HCT116 (cell line): ENCODE results near the gene ABR. TPM values are rescaled to one million over a fixed set of nuclear protein-coding genes. Genes with fewer than 3 reads are reported as not detected.

ENCODE experiments used
- ATAC-seq: fragments of 200-7000 bp; cut with Tn5 transposase; 2 replicates; pipeline ENCODE4 v1.9.1; 2020; ENCODE audit warnings: mild to moderate bottlenecking, moderate library complexity
- BruUV-seq: library from RNA; stranded (reverse); fragments of 400-500 nt; replicated peaks from 2 replicates; lab custom pipeline; 2021; lab: Mats Ljungman, UMichigan
- CTCF ChIA-PET: fragments of 300-600 bp; sonication (Branson Sonifier 250); formaldehyde crosslinking; loops from one replicate; lab custom pipeline; 2021; ENCODE audit warnings: antibody characterized with exemption; lab: Charles Lee
- POLR2A ChIA-PET: fragments of 300-600, 350-600 bp; sonication (Branson Sonifier 250); formaldehyde crosslinking; loops from one replicate; lab custom pipeline; 2021; ENCODE audit warnings: antibody characterized with exemption; lab: Charles Lee
- RAD21 ChIA-PET, 2 experiments: fragments of 300-600 bp; sonication (Branson Sonifier 250); formaldehyde crosslinking; loops; one replicate each; lab custom pipeline; 2023; ENCODE audit warnings: low total read pairs in 2 of 2; ENCODE audit not compliant: uncharacterized antibody in 2 of 2, unreplicated experiment in 2 of 2, low non-redundant PET in 1 of 2; lab: Charles Lee
- DNase-seq: peaks from one replicate; pipeline ENCODE4 v3.0.0-alpha.2; 2010; ENCODE audit warnings: low read depth, low spot score
- H2AFZ ChIP-seq: fragments of 200-600 bp; shearing (Covaris generic), sonication (generic); 2 replicates; pipeline ENCODE4 v1.6.1; 2017; ENCODE audit warnings: low read depth, mixed run types, mixed read lengths, antibody characterized with exemption, low read length; ENCODE audit not compliant: poor library complexity, severe bottlenecking
- H3K27ac ChIP-seq: 2 replicates; pipeline ENCODE4 v1.5.1; 2012; ENCODE audit warnings: low read depth, low read length
- H3K27me3 ChIP-seq: fragments of 200-600 bp; sonication (generic); 2 replicates; pipeline ENCODE4 v1.6.1; 2016; ENCODE audit warnings: mixed run types, low read length, mixed read lengths; ENCODE audit not compliant: insufficient read depth
- H3K36me3 ChIP-seq, 2 experiments: fragments of 200-500 bp in 1 of 2; fragments of 200-600 bp in 1 of 2; sonication (Bioruptor generic) in 1 of 2; sonication (generic) in 1 of 2; 2 replicates each; pipeline versions ENCODE4 v1.5.1 to v1.6.1; 2014 to 2016; ENCODE audit warnings: low read length in 2 of 2, inconsistent platforms in 1 of 2, mixed read lengths in 1 of 2, mixed run types in 1 of 2; ENCODE audit not compliant: insufficient read depth in 2 of 2, control insufficient read depth in 1 of 2
- H3K4me1 ChIP-seq, 2 experiments: fragments of 200-600 bp in 1 of 2; sonication (generic) in 1 of 2; 2 replicates each; pipeline versions ENCODE4 v1.5.1 to v1.6.1; 2012 to 2017; ENCODE audit warnings: low read length in 2 of 2, inconsistent platforms in 1 of 2, mild to moderate bottlenecking in 1 of 2, mixed read lengths in 1 of 2, mixed run types in 1 of 2, moderate library complexity in 1 of 2; ENCODE audit not compliant: insufficient read depth in 2 of 2, control insufficient read depth in 1 of 2
- H3K4me2 ChIP-seq: fragments of 200-600 bp; sonication (generic); 2 replicates; pipeline ENCODE4 v1.6.1; 2017; ENCODE audit warnings: mixed run types, low read length, mixed read lengths
- H3K4me3 ChIP-seq, 2 experiments: fragments of 200-600 bp in 1 of 2; sonication (generic) in 1 of 2; replicated peaks in 1 of 2; 2 replicates each; pipeline ENCODE4 v1.5.1; 2011 to 2016; ENCODE audit warnings: low read length in 2 of 2, control low read depth in 1 of 2, low read depth in 1 of 2, mild to moderate bottlenecking in 1 of 2, mixed read lengths in 1 of 2, mixed run types in 1 of 2
- H3K79me2 ChIP-seq: fragments of 200-600 bp; sonication (generic); 2 replicates; pipeline ENCODE4 v1.6.1; 2017; ENCODE audit warnings: mild to moderate bottlenecking, mixed run types, low read length, moderate library complexity, mixed read lengths; ENCODE audit not compliant: insufficient read depth
- H3K9ac ChIP-seq: fragments of 200-600 bp; sonication (generic); 2 replicates; pipeline ENCODE4 v1.6.1; 2016; ENCODE audit warnings: low read length, mixed read lengths
- H3K9me2 ChIP-seq: fragments of 200-600 bp; sonication (generic), shearing (Covaris generic); 2 replicates; pipeline ENCODE4 v1.6.1; 2017; ENCODE audit warnings: mixed run types, mild to moderate bottlenecking, moderate library complexity; ENCODE audit not compliant: insufficient read depth
- H3K9me3 ChIP-seq, 2 experiments: fragments of 200-500 bp in 1 of 2; fragments of 200-600 bp in 1 of 2; sonication (Bioruptor generic) in 1 of 2; sonication (generic) in 1 of 2; 2 replicates each; pipeline ENCODE4 v1.6.1; 2014 to 2017; ENCODE audit warnings: low read length in 2 of 2, mixed read lengths in 2 of 2, inconsistent platforms in 1 of 2, low read depth in 1 of 2, mild to moderate bottlenecking in 1 of 2, mixed run types in 1 of 2, moderate library complexity in 1 of 2; ENCODE audit not compliant: control insufficient read depth in 1 of 2, insufficient read depth in 1 of 2
- H4K20me1 ChIP-seq: fragments of 200-600 bp; sonication (generic), shearing (Covaris generic); 2 replicates; pipeline ENCODE4 v1.6.1; 2017; ENCODE audit warnings: mixed run types, mild to moderate bottlenecking, moderate library complexity; ENCODE audit not compliant: insufficient read depth
- ATF3 ChIP-seq: IDR thresholded peaks from 2 replicates; pipeline ENCODE4 v1.6.1; 2012
- CBX3 ChIP-seq: IDR thresholded peaks from 2 replicates; pipeline ENCODE4 v1.6.1; 2012; ENCODE audit warnings: low read depth
- CEBPB ChIP-seq: IDR thresholded peaks from 2 replicates; pipeline ENCODE4 v1.6.1; 2012; ENCODE audit warnings: low read depth
- CTCF ChIP-seq, 3 experiments: fragments of 200-600 bp in 1 of 3; sonication (generic) in 1 of 3; IDR thresholded peaks in 2 of 3; conservative IDR thresholded peaks in 1 of 3; 2 replicates each; pipeline ENCODE4 v1.5.1; 2012 to 2017; ENCODE audit warnings: low read depth in 2 of 3, low read length in 2 of 3, antibody characterized with exemption in 1 of 3, borderline replicate concordance in 1 of 3, control low read depth in 1 of 3, mild to moderate bottlenecking in 1 of 3, mixed read lengths in 1 of 3, mixed run types in 1 of 3, moderate library complexity in 1 of 3; ENCODE audit not compliant: insufficient read depth in 1 of 3
- ELF1 ChIP-seq: IDR thresholded peaks from 2 replicates; pipeline ENCODE4 v1.6.1; 2012; ENCODE audit warnings: low read depth, borderline replicate concordance
- EZH2 ChIP-seq: fragments of 200-600 bp; sonication (generic); IDR thresholded peaks from 2 replicates; pipeline ENCODE4 v1.6.1; 2017; ENCODE audit warnings: antibody characterized with exemption, mixed run types
- FOSL1 ChIP-seq: IDR thresholded peaks from 2 replicates; pipeline ENCODE4 v1.6.1; 2012; ENCODE audit warnings: low read depth
- MAX ChIP-seq: IDR thresholded peaks from 2 replicates; pipeline ENCODE4 v1.6.1; 2012
- POLR2A ChIP-seq: IDR thresholded peaks from 2 replicates; pipeline ENCODE4 v1.7.0; 2011; ENCODE audit warnings: borderline replicate concordance; ENCODE audit not compliant: insufficient read depth, insufficient read length; ENCODE audit errors: extremely low read depth
- REST ChIP-seq: IDR thresholded peaks from 2 replicates; pipeline ENCODE4 v1.6.1; 2012; ENCODE audit warnings: low read depth
- SIN3A ChIP-seq: IDR thresholded peaks from 2 replicates; pipeline ENCODE4 v1.6.1; 2012; ENCODE audit warnings: low read depth
- SRF ChIP-seq: IDR thresholded peaks from 2 replicates; pipeline ENCODE4 v1.6.1; 2012; ENCODE audit warnings: low read depth
- TCF7L2 ChIP-seq: IDR thresholded peaks from 2 replicates; pipeline ENCODE4 v1.7.0; 2011; ENCODE audit warnings: borderline replicate concordance, inconsistent platforms; ENCODE audit not compliant: insufficient read depth, insufficient read length; ENCODE audit errors: extremely low read depth
- ZBTB33 ChIP-seq: IDR thresholded peaks from 2 replicates; pipeline ENCODE4 v1.6.1; 2011; ENCODE audit warnings: mild to moderate bottlenecking, low read length, moderate library complexity; ENCODE audit not compliant: insufficient replicate concordance; ENCODE audit errors: extremely low read depth
- ZFX ChIP-seq: fragments of 450-650 bp; IDR thresholded peaks from 2 replicates; pipeline ENCODE4 v1.6.1; 2017
- ZNF274 ChIP-seq: fragments of 200-500 bp; sonication (Bioruptor generic); IDR thresholded peaks from 2 replicates; pipeline ENCODE4 v1.6.1; 2014; ENCODE audit warnings: mild to moderate bottlenecking, low read depth, low read length, inconsistent platforms
- intact Hi-C: fragments of 100-400 bp; cut with micrococcal nuclease; formaldehyde crosslinking; loops from 2 replicates; pipeline ENCODE4 v1.10.0; 2022
- total RNA-seq: library from RNA; stranded (reverse); gene quantifications from one replicate; pipeline ENCODE4 v1.2.1, GENCODE V29; 2021; ENCODE audit not compliant: unreplicated experiment

ABR gene
- total RNA-seq, 1 experiment from 2014 or later = 58.5 TPM

GRCh38 chr17:965311-965989 lies 214.3 kb downstream of the ABR start:
- TF ChIP-seq ZBTB33 (no peak), MAX (no peak), FOSL1 (no peak), CTCF (IDR thresholded peaks at IDR 0.05 in 2 of 3, conservative IDR thresholded peaks at IDR 0.05 in 1 of 3; ENCODE audit: borderline replicate concordance in 1 of 3, insufficient read depth in 1 of 3, low read depth in 2 of 3, low read length in 2 of 3) (no peak), ZNF274 (no peak), ELF1 (no peak), CBX3 (no peak), SIN3A (no peak), REST (no peak), ZFX (no peak), SRF (no peak), CEBPB (no peak), POLR2A (no peak), ATF3 (no peak), TCF7L2 (no peak), EZH2 (no peak)
- no peak overlapping the region for H3K4me2 ChIP-seq
- intact Hi-C loops = no loop called here
- ChIA-PET RAD21 (no interaction called here), CTCF (no interaction called here), POLR2A (no interaction called here)
- H3K27me3 ChIP-seq = no peaks in the 10 kb centered on the region
- no peak overlapping the region for H3K4me3 ChIP-seq
- BruUV-seq = no TSS peak
- no peaks in the 10 kb centered on the region for H3K9me2 ChIP-seq
- H3K9ac ChIP-seq = no peak overlapping the region; the same call in 1 of the 2 replicates
- H3K4me1 ChIP-seq = peaks cover 45 to 81% of the 10 kb centered on the region in 2 experiments
- H3K9me3 ChIP-seq = no peaks in the 10 kb centered on the region
- no peaks in the 10 kb centered on the region for H4K20me1 ChIP-seq
- no peak overlapping the region for H2AFZ ChIP-seq
- DNase-seq (no peak), ATAC-seq (no peak)
- 0 out of 4 replicates have a peak, but pooled peaks cover 0 to 4% of the 10 kb centered on the region in 2 experiments for H3K36me3 ChIP-seq
- peaks cover 95% of the 10 kb centered on the region for H3K79me2 ChIP-seq
- H3K27ac ChIP-seq = no peak overlapping the region
